ENCODE measurements around the gene BRINP3.

The BRINP3 gene

GRCh38 chr1:190095596-190095995 is 382.1 kb downstream of the BRINP3 start:
- no peak for DNase-seq

GRCh38 chr1:190084552-190084951 is 393.1 kb downstream of the BRINP3 start:
- DNase-seq: no peak

- no peak for DNase-seq
Observed at GRCh38 chr1:190068304-190068703, 409.4 kb downstream of the BRINP3 start.

GRCh38 chr1:190067592-190067991 is 410.1 kb downstream of the BRINP3 start:
- no peak for DNase-seq

GRCh38 chr1:190066011-190066410 is 411.7 kb downstream of the BRINP3 start:
- DNase-seq: no peak

GRCh38 chr1:190049314-190049713 is 428.4 kb downstream of the BRINP3 start:
- no peak for DNase-seq
